Measurements from ENCODE around the gene SDR42E1.
A peak's percentile ranks its signal among the peaks of the same experiment; 100 is the strongest.
"Not testable (repeated sequence)": the region's sequence is repeated elsewhere in the genome, so short reads cannot be mapped to it uniquely, and the experiment has no call there.

SDR42E1 gene

DNA sequence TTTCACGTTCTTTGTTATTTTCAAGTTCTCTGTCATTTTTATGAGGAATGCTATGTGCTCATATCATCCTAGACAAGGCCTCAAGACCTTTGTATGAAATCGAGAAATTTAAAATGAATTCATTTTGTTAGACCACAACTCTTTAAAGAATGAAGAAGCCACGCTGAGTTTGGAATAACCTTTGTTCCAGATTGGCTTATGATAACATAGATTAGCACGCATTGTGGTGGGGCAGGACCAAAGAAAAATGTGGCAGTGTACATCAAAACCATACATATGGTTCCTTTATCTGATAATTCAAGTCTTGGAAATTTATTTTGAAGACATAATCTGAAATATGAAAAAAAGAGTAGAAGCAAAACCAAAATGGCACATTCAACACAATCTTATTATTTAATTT lies 26.0 kb upstream of the SDR42E1 start:
- DNase-seq: no peak

DNA sequence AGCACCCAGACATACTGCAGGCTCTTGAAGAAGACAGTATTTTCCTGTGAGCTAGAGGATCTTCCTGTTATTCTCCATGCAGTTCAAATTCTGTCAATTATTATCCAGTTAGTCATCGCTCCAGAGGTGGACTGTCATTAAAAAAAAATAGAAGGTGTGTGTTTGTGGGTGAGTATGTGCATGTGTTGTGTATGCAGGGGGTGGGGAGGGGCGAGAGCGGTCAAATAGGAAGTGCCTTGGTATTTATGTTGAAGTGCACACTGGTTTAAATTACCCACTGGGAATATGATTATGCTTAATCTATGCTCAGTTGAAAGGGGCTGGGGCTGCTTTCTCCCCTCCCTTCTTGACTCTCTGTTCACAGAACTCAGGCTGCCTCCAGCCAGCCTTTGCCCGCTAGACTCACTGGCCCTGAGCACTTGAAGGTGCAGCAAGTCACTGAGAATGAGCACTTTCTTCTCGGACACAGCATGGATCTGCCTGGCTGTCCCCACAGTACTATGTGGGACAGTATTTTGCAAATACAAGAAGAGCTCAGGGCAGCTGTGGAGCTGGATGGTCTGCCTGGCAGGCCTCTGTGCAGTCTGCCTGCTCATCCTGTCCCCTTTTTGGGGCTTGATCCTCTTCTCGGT lies 23.8 kb upstream of the SDR42E1 start, which contains the start of gene HSD17B2:
TSS of gene HSD17B2 (plus strand) at position 273 of the 632 bp plus-strand sequence. CDS start at position 445, 172 bp downstream.
- no peak for DNase-seq

DNA sequence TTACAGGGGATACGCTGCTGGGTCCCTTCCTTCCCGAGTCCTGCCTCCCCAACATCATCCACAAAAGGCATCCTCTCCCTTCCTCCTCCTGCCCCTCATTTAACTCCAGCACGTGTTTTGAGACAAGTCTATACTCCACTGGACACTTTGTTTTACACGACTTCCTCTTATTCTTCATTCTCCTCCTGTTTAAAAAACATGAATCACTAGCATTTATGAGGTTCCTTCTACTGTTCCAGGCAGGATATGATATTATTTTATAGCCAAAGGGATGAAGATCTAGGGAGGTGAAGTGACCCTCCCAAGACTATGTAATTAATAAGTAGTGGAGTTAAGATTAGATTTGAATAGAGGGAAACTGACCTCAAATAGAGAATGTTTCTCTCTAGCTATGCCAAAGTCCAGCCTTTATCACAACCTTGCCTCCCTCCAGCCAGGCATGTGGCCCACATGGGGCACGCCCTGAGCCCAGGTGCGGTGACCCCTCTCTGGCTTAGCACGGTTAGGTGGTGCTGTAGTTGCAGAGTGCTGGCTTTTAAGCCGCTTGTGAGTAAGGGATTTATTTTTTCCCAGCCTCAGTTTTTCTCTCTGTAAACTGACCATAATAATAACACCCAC lies 22.5 kb upstream of the SDR42E1 start:
- no peak for DNase-seq

DNA sequence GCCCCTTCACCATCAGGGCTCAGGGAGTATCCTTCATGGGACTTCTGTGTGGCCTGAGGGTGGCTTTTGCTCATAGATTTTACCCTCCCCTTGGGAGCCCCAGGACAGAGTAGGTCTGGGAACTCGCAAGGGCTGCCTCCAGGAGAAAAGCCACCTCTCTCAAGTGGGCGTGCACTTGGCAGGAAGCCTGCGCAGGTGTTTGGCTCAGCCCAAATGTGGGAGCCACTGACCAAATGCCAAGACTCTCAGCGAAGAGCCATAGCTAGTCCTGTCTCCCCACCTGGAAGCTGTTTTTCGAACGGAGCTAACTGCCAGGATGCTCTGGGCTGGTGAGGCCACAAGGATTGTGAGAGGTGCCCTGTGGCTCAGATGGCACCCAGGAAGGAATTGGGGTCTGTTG lies 21.7 kb upstream of the SDR42E1 start:
- no peak for DNase-seq

GRCh38 chr16:82031116-82032084 lies 20.1 kb upstream of the SDR42E1 start:
- DNase-seq: peak; percentile 12 to 53

- no peak for DNase-seq
Observed at GRCh38 chr16:82027629-82028064, 16.4 kb upstream of the SDR42E1 start.

- no peak for DNase-seq
Observed at GRCh38 chr16:82024883-82025282, 13.6 kb upstream of the SDR42E1 start.

DNA sequence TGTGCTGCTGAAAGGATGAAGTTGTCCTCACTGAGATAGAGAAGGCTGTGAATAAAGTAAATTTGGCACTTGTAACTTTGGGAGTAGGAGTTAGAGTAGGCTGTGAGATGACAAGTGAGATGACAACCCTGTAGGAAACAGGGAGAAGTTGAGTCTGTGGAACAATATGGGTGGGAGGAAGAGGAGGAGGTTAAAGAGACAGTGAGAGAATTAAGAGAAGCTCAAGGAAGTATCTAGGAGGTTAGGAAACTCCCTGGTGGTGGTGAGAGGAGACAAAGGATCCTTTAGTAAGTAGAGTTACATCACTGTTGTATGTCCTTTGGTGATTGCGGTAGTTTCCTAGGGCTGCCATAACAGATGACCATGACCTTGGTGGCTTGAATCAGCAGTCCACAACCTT lies 13.0 kb upstream of the SDR42E1 start:
- DNase-seq: no peak

GRCh38 chr16:82023206-82023605 lies 11.9 kb upstream of the SDR42E1 start:
- no peak for DNase-seq

DNA sequence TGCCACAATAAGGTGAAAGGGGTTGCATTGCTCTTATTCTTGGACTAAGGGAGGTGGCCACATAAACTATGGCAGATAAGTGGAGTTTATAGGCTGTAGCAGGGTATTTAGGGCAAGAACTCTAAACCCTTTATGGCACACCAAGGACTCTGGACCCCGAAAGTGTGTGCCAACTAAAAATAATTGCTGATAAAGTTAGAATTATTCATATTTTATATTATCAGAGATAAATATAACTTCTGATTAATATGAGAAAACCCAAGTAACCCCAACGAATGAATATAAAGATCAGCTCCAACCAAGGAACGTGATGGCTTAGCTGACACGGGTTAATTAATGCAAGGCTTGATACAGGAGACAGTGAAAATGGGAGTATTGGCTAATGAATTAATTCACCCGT lies 8.8 kb upstream of the SDR42E1 start:
- DNase-seq: no peak

- no peak for DNase-seq
Observed at GRCh38 chr16:82019535-82019934, 8.3 kb upstream of the SDR42E1 start.

- no peak for DNase-seq
Observed at GRCh38 chr16:82017911-82018568, 6.8 kb upstream of the SDR42E1 start.

GRCh38 chr16:82016964-82017363 lies 5.7 kb upstream of the SDR42E1 start:
- DNase-seq: no peak

DNA sequence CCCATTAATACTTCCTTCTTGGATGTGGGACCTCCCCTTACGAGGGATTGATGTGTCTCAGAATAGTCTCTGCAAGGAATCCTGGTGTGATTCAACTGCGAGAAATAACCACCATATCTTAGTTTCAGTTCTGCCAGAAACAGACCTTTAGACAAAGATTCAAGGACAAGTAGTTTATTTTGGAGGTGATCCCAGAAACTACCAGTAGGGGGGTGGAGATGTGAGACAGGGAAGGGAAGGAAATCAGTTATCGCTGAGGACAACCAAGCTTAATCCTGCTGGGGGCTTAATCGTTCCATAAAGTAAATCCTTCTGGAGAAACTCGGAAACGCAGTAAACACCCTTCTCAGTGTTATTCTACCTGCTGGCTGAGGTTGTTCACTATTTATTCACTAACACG lies 5.0 kb upstream of the SDR42E1 start:
- DNase-seq: no peak

DNA sequence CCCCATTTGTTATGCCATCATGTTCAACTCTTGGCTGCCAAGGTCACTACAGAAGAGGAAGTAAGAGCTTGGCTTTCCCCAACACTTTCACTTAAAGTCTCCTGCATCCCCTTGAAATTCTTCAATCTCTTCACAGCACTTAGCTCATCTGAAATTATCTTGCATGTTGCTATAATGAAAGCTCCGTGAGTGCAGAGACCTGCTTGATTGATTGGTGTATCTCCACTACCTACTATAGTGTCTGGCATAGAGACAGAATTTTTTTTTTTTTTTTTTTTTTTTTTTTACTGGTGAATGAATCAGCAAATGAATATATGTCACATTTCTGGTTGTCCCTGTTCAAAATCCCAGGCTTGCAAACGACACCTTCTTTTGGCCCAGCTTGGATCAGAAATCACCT lies 1.9 kb upstream of the SDR42E1 start:
- no peak for DNase-seq

DNA sequence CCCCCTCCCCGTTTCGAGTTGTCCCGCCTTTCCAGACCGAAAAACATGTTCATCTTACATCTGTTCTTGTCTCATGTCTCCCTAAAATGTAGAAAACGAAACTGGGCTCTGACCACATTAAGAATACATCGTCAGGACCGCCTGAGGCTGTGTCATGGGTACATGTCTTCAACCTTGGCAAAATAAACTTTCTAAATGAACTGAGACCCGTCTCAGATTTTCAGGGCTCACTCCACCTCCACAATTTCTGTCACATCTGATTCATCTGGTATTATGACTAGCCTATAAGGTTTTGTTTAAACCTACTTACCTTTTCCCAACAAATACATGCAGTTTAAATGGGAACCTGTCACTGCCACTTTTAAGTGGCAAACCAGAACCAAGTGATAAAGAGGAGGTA lies 621 bp downstream of the SDR42E1 start:
- no peak for DNase-seq

GRCh38 chr16:82009789-82010188 lies 1.5 kb downstream of the SDR42E1 start:
- not testable (repeated sequence) for DNase-seq

DNA sequence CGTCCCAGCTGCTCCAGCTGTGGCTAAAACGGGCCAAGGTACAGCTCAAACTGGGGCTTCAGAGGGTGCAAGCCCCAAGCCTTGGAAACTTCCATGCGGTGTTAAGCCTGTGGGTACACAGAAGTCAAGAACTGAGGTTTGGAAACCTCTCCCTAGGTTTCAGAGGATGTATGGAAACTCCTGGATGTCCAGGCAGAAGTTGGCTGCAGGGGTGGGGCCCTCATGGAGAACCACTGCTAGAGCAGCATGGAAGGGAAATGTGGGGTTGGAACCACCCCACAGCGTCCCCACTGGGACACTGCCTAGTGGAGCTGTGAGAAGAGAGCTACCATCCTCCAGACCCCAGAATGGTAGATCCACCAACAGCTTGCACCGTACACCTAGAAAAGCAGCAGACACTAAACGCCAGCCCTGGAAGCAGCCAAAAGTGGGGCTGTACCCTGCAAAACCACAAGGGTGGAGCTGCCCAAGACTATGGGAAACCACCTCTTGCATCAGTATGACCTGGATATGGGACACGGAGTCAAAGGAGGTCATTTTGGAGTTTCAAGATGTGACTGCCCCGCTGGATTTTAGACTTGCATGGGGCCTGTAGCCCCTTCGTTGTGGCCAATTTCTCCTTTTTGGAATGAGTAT lies 2.2 kb downstream of the SDR42E1 start:
- DNase-seq: no peak

DNA sequence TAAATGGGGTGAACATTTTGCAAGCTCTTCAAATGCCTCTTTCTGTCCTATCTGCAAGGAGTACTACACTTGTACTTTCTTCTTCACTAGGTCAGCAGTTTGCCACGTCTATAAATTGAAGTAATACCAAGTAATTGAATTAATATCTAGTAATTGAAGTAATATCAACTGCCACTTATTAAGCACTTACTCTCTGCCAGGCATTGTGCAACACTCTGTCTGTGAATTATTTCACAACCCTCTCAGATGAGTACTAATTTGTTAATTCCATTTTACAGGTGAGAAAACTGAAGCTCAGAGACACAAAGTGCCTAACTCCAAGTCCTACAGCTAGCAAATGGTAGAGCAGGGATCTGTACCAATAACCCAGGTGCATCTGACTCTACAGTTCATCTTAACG lies 4.1 kb downstream of the SDR42E1 start:
- no peak for DNase-seq

DNA sequence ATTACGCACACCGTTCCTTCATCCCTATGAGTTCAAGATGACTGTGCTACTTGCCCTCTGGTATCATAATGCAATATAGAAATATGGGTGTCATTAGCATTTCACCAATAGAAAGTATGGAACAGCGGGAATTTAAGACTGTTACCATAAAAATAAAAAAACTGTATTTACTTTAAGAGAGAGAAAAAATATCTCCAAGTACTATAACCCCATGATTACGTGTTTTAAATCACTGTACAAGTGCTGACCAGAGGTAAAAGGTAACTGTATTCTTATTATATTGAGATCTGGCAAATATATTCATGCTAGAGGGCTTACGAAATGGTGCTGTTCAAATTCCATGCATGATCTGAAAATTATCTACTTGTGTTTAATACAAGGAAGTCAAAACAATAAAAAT lies 5.2 kb downstream of the SDR42E1 start:
- no peak for DNase-seq

DNA sequence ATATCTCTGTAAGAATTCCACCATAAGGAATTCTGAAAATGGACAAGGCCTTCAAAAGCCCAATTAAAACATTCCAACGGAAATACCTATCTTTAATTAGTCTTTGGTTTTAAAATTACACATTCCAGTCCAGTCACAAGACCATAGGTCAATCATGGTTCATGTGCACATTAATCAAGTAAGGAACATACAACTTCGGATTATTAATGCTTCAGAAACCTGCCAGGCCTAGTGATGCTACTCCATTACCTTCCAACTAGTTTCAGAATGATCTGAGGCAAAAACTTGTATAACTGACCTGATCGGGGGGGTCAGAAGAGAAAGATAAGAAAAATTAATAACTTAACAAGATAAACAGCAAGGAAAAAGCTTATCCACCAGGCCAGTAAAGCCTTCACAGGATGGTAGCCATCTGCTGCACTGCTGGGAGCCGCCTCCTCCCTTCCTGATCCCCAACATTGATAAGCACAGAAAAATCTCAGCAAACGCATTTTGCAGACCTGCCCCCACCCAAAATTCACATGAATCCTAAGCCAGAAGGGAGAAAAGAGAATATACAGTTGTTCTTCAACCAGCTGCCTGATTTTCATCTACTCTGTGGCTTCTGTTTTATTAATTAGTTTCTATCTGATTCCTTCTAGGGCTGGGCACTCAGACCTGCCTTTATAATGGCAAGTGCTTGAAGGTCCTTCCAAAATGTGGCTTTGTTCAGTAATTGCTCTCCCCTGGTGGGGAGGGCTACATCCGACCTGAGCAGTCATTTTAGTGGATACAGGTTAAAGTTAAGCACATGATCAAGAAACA lies 6.0 kb downstream of the SDR42E1 start:
- no peak for DNase-seq

GRCh38 chr16:82004601-82005000 lies 6.7 kb downstream of the SDR42E1 start:
- no peak for DNase-seq

All from SW 1271 (cell line).